Activated T-helper 17 cell treated with anti-CD3 and anti-CD28 coated beads, Interleukin-2, amount 50 U/mL, for 72 hours (primary cell): ENCODE results near the gene PNPLA2. TPM values are rescaled to one million over a fixed set of nuclear protein-coding genes. Genes with fewer than 3 reads are reported as not detected.

Experiments
- total RNA-seq, 2 donors: library from RNA; stranded (reverse); gene quantifications; one replicate each; pipeline ENCODE4 v1.2.3, GENCODE V29; 2022

Gene PNPLA2
- total RNA-seq, 2 donors from 2014 or later, result 36.8 to 39.3 TPM

Other genes starting within 250 kb of the PNPLA2 start
- 10 to 100 TPM; 37.8 to 55.6 TPM for gene PHRF1, start 242.4 kb upstream of the PNPLA2 start, total RNA-seq
- gene IRF7, start 203.0 kb upstream of the PNPLA2 start, total RNA-seq, result 10 to 100 TPM; 14.7 to 25.8 TPM
- not detected for gene CDHR5, start 194.0 kb upstream of the PNPLA2 start, total RNA-seq
- not detected for gene SCT, start 191.7 kb upstream of the PNPLA2 start, total RNA-seq
- 1 to 10 TPM in 1 of 2 donors, under 1 TPM in 1; 0.48 to 3.8 TPM for gene DRD4, start 181.6 kb upstream of the PNPLA2 start, total RNA-seq
- gene DEAF1, start 123.7 kb upstream of the PNPLA2 start, total RNA-seq, result 10 to 100 TPM; 43.2 to 56.0 TPM
- 10 to 100 TPM; 11.7 to 14.6 TPM for gene TMEM80, start 123.1 kb upstream of the PNPLA2 start, total RNA-seq
- gene EPS8L2, start 112.7 kb upstream of the PNPLA2 start, total RNA-seq, result 10 to 100 TPM; 23.6 to 34.6 TPM
- 100 to 1,000 TPM; 131 to 255 TPM for gene TALDO1, start 71.5 kb upstream of the PNPLA2 start, total RNA-seq
- 10 to 100 TPM; 42.3 to 60.9 TPM for gene GATD1, start 41.4 kb upstream of the PNPLA2 start, total RNA-seq
- 1 to 10 TPM; 1.2 to 3.9 TPM for gene CEND1, start 28.8 kb upstream of the PNPLA2 start, total RNA-seq
- 10 to 100 TPM; 27.9 to 62.2 TPM for gene SLC25A22, start 20.6 kb upstream of the PNPLA2 start, total RNA-seq
- gene PIDD1, start 13.7 kb upstream of the PNPLA2 start, total RNA-seq, result 10 to 100 TPM; 35.8 to 43.8 TPM
- gene RPLP2, start 8.9 kb upstream of the PNPLA2 start, total RNA-seq, result 1,000 to 10,000 TPM; 2,744 to 3,086 TPM
- 1 to 10 TPM; 1.4 to 1.9 TPM for gene CRACR2B, start 9.0 kb downstream of the PNPLA2 start, total RNA-seq
- gene CD151, start 14.0 kb downstream of the PNPLA2 start, total RNA-seq, result 10 to 100 TPM; 61.5 to 74.6 TPM
- 100 to 1,000 TPM in 1 of 2 donors, 10 to 100 TPM in 1; 41.2 to 106 TPM for gene POLR2L, start 23.6 kb downstream of the PNPLA2 start, total RNA-seq
- gene TSPAN4, start 23.9 kb downstream of the PNPLA2 start, total RNA-seq, result 10 to 100 TPM in 1 of 2 donors, 1 to 10 TPM in 1; 6.0 to 11.2 TPM
- gene CHID1, start 91.9 kb downstream of the PNPLA2 start, total RNA-seq, result 10 to 100 TPM; 71.9 to 72.6 TPM
- gene AP2A2, start 107.0 kb downstream of the PNPLA2 start, total RNA-seq, result 10 to 100 TPM; 69.1 to 76.2 TPM
- gene MUC6, start 217.8 kb downstream of the PNPLA2 start, total RNA-seq, result not detected